Measurements from ENCODE around the gene PAPOLB.
A peak's percentile ranks its signal among the peaks of the same experiment; 100 is the strongest.
"Not testable (repeated sequence)": the region's sequence is repeated elsewhere in the genome, so short reads cannot be mapped to it uniquely, and the experiment has no call there.

The PAPOLB gene

DNA sequence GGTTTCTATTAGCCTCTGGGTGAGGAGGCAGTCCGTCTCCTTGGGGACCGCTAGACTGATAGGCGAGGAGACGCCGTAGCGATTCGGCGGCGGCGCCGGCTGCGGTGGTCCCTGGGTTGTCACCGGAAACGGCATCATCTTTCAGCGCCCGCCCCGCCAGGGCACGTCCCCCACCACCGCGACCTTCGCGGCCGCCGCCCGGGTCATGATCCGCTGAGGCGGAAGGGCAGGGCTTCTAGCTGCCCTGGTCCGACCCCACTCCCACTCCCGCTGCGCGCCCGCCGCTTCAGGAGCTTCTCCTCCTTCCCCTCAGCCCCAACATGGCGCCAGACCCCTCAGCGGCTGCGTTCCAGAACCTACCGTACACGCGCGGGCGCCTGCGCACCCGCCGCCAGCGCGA is at the start of gene PAPOLB:
Gene PAPOLB (minus strand): TSS at position 358 of the 400 bp plus-strand sequence. CDS start 220 bp downstream, at position 138.
- no peak for DNase-seq (ENCODE audit: low read depth)

- no peak for DNase-seq (ENCODE audit: low read depth)
These were observed 49.4 kb upstream of the PAPOLB start for GRCh38 chr7:4911111-4911828.

DNA sequence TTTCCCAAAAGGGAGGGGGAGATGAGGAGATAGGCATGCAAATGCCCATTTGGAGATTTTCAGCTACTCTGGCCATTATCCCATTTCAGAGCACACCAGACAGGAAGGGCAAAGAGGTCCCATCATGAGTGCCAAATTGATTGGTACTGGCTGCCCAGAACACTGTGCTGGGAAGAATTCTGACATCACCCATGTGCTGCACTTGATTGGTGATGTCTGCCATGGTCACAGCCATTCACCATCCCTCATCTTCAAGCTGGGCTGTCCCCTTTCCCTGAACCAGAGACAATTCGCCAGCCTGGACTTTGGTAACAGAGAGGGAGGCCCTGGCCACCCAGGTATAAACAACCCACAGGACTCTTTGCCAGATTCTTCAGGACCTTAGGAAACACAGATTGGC is 44.9 kb upstream of the PAPOLB start:
- DNase-seq (ENCODE audit: low read depth), result no peak

- DNase-seq (ENCODE audit: low read depth), result no peak
These were observed 43.3 kb upstream of the PAPOLB start for GRCh38 chr7:4905171-4905570.

GRCh38 chr7:4904346-4904745 is 42.5 kb upstream of the PAPOLB start:
- DNase-seq (ENCODE audit: low read depth), result no peak

DNA sequence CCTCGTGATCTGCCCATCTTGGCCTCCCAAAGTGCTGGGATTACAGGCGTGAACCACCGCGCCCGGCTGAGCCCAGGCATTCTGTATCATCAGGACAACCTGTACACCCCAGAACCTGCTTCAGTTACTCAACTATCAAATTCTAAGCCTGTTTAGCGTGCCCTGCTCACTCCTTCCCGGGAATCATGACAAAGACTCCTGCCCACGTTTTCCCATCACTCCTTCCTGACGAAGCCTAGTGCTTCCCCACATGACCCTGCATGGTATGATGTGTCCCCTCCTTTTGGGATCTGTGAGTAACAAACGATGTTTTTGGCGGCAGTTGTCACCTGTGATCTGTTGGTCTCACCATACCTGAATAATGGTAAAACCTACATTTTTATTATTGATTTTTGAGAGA is 33.9 kb upstream of the PAPOLB start:
- DNase-seq (ENCODE audit: low read depth), result no peak

GRCh38 chr7:4894482-4894881 is 32.7 kb upstream of the PAPOLB start:
- no peak for DNase-seq (ENCODE audit: low read depth)

GRCh38 chr7:4893929-4894475 is 32.2 kb upstream of the PAPOLB start:
- no peak for DNase-seq (ENCODE audit: low read depth)

- DNase-seq (ENCODE audit: low read depth), result not testable (repeated sequence)
These were observed 31.4 kb upstream of the PAPOLB start for GRCh38 chr7:4893188-4893587.

- not testable (repeated sequence) for DNase-seq (ENCODE audit: low read depth)
These were observed 29.7 kb upstream of the PAPOLB start for GRCh38 chr7:4891522-4891921.

DNA sequence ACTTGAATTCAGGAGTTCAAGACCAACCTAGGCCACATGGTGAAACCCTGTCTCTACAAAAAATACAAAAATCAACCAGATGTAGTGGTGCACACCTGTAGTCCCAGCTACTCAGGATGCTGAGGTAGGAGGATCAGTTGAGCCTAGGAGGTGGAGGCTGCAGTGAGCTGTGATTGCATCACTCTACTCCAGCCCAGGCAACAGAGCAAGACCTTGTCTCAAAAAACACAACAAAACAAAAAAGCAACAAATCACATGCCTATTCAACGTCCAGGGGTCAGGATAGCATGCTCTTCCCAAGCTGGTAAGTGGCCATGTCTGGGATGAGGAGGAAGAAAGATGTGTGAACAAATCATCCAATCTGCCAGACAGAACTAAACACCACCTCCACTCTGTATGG is 27.9 kb upstream of the PAPOLB start:
- no peak for DNase-seq (ENCODE audit: low read depth)

DNA sequence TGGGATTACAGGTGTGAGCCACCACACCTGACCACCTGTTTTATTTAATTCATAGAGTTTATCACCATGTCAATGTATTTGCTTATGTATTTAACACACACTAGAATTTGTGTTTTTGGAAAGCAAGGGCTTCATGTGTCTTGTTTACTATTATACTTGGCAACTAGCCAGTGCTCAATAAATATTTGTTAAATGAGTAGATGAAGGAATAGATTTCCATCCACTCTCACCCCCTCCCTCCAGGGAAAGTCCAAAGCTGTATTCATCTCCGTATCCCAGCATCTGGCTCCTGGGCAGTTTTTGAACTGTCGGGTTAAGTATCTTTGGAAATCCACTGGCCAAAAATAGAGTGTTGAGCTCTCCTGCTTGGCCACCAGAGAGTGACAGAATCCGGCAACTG is 26.3 kb upstream of the PAPOLB start:
- DNase-seq (ENCODE audit: low read depth), result no peak

DNA sequence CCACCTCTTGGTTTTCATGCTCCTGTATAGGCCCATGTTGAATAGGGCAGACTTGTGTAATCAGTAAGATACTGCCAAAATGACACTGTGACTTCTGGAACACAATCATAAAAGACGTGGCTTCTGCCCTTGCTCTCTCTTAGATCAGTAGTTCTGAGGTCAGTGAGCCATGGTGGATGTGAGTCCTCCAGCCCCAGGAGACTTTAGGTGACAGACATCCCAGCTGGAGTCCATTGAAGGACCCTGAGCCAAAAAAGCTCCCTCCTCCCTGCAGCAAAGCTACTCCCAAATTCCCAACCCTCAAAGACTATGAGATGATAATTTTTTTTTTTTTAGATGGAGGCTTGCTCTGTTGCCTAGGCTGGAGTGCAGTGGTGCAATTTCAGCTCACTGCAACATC is 24.8 kb upstream of the PAPOLB start:
- DNase-seq (ENCODE audit: low read depth), result no peak

DNA sequence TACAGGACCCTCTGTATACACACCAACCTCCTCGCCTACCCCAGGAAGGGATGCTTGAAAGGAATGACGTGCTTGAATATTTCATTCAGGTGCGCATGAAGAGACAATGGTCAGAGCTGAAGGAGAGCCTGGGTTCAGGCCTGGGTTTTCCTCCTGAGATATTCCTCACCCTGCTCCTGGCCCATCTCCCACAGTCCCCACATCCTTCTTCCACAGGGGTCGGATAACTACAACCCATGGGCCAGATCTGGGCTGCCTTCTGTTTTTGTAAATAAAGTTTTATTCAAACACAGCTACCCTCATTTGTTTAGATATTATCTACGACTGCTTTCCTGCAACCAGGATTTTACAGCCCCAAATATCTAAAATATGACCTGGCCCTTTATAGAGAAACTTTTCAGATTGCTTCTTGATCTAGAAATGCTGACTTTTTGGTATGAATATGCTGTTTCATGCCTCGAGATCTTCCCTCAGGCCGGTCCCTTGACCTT is 23.5 kb upstream of the PAPOLB start:
- DNase-seq (ENCODE audit: low read depth), result no peak

GRCh38 chr7:4884164-4884563 is 22.3 kb upstream of the PAPOLB start:
- no peak for DNase-seq (ENCODE audit: low read depth)

GRCh38 chr7:4883372-4884144 is 21.7 kb upstream of the PAPOLB start, which contains the start of gene RADIL:
TSS of gene RADIL (minus strand) at chr7:4883716. CDS start at chr7:4878139, 5,577 bp downstream.
- peak; percentile 19 for DNase-seq (ENCODE audit: low read depth)

GRCh38 chr7:4883033-4883371 is 21.2 kb upstream of the PAPOLB start:
- no peak for DNase-seq (ENCODE audit: low read depth)

- peak; percentile 8 for DNase-seq (ENCODE audit: low read depth)
These were observed 20.6 kb upstream of the PAPOLB start for GRCh38 chr7:4882169-4883032.

DNA sequence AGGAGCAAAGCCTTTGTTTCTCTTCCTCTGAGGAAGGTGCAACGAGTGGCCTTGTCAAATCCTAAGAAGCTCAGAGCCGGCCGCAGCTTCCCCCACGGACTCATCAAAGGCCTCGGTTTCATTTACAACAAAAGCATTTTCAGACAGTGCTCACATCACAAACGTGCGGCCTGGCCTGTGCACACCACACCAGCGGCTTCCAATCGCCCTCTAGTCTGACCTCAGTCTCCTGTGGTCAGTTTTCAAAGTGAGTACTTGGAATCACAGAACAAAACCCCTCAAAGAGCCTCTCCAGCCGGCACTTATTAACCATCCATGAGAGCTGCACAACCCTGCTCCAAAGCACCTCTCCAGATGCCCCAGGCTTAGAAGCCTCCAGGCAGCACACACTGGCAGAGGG is 18.4 kb upstream of the PAPOLB start:
- DNase-seq (ENCODE audit: low read depth), result no peak

DNA sequence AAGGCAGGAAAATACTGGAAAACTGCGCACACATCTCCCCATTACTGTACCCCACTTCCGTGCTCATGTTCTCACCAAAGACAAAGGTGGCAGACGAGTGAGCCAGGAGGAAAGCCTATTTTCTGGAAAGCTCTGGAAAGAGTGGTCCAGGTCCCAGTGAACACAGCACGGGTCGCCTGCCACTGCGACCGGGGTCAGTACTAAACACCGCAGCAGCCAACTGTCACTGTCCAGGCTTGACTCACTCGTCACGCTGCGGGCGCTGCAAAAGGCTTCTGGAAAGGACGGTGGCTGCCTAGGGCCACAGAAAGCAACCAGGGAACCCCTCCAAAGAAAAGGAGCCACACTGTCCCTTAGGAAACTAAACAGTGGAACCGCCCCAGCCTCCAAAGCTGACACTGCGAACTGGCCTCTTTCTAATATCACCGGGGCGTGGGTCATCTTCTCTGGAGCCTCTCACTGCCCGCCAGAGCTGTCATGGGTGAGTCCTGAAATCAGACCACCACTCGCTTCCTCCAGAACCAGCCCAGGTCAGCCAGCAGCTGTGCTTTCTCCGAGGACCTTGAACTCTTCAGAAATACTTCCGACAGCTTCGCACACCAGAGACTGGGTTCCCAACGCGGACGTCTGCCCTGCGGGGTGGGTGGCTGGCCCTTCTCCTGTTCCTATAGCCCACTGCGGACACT is 17.7 kb upstream of the PAPOLB start:
- no peak for DNase-seq (ENCODE audit: low read depth)
